ENCODE data around the gene GNAI1. TPM values are rescaled to one million over a fixed set of nuclear protein-coding genes. Genes with fewer than 3 reads are reported as not detected.

GNAI1 gene
- total and polyA plus RNA-seq, 2 of the 13 experiments (the other 11 are each of a cell fraction or from before 2014, with no cell fraction given) = 3.5 to 5.7 TPM

DNA sequence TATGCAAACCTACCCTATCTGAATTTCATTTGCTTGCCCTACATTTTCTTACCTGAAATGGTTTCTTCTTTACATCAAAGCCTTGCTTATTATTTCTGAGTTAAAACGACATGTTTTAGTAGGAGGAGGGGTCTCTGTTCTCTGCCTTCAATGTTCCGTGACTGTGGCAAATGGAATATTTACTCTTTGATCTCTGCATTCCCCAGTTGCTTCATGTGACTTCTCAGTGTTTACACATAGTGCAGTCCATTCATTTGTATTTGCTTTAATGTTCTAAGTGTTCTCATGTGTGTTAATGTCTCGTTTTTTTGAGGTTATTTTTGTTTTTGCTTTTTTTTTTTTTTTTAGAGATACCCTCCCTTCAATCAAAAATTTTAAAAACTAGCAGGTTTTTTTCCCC, 75.8 kb downstream of the GNAI1 start (continued):
- TF ChIP-seq, protein P1, sequence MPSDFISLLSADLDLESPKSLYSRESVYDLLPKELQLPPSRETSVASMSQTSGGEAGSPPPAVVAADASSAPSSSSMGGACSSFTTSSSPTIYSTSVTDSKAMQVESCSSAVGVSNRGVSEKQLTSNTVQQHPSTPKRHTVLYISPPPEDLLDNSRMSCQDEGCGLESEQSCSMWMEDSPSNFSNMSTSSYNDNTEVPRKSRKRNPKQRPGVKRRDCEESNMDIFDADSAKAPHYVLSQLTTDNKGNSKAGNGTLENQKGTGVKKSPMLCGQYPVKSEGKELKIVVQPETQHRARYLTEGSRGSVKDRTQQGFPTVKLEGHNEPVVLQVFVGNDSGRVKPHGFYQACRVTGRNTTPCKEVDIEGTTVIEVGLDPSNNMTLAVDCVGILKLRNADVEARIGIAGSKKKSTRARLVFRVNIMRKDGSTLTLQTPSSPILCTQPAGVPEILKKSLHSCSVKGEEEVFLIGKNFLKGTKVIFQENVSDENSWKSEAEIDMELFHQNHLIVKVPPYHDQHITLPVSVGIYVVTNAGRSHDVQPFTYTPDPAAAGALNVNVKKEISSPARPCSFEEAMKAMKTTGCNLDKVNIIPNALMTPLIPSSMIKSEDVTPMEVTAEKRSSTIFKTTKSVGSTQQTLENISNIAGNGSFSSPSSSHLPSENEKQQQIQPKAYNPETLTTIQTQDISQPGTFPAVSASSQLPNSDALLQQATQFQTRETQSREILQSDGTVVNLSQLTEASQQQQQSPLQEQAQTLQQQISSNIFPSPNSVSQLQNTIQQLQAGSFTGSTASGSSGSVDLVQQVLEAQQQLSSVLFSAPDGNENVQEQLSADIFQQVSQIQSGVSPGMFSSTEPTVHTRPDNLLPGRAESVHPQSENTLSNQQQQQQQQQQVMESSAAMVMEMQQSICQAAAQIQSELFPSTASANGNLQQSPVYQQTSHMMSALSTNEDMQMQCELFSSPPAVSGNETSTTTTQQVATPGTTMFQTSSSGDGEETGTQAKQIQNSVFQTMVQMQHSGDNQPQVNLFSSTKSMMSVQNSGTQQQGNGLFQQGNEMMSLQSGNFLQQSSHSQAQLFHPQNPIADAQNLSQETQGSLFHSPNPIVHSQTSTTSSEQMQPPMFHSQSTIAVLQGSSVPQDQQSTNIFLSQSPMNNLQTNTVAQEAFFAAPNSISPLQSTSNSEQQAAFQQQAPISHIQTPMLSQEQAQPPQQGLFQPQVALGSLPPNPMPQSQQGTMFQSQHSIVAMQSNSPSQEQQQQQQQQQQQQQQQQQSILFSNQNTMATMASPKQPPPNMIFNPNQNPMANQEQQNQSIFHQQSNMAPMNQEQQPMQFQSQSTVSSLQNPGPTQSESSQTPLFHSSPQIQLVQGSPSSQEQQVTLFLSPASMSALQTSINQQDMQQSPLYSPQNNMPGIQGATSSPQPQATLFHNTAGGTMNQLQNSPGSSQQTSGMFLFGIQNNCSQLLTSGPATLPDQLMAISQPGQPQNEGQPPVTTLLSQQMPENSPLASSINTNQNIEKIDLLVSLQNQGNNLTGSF (CRISPR knock-in tag; IDR thresholded peaks at IDR 0.05) = no peak
- TF ChIP-seq, protein P2, sequence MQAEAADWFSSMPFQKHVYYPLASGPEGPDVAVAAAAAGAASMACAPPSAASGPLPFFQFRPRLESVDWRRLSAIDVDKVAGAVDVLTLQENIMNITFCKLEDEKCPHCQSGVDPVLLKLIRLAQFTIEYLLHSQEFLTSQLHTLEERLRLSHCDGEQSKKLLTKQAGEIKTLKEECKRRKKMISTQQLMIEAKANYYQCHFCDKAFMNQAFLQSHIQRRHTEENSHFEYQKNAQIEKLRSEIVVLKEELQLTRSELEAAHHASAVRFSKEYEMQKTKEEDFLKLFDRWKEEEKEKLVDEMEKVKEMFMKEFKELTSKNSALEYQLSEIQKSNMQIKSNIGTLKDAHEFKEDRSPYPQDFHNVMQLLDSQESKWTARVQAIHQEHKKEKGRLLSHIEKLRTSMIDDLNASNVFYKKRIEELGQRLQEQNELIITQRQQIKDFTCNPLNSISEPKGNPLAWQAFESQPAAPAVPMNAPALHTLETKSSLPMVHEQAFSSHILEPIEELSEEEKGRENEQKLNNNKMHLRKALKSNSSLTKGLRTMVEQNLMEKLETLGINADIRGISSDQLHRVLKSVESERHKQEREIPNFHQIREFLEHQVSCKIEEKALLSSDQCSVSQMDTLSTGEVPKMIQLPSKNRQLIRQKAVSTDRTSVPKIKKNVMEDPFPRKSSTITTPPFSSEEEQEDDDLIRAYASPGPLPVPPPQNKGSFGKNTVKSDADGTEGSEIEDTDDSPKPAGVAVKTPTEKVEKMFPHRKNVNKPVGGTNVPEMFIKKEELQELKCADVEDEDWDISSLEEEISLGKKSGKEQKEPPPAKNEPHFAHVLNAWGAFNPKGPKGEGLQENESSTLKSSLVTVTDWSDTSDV (CRISPR knock-in tag; IDR thresholded peaks at IDR 0.05) = no peak
- TF ChIP-seq CREM (IDR thresholded peaks at IDR 0.05) = peak; percentile 66
- TF ChIP-seq CREM (CRISPR knock-in tag; IDR thresholded peaks at IDR 0.05) = no peak
- TF ChIP-seq MED13 (CRISPR knock-in tag; IDR thresholded peaks at IDR 0.05) = no peak
- TF ChIP-seq SAP130 (CRISPR knock-in tag; IDR thresholded peaks at IDR 0.05; ENCODE audit: low read depth) = peak; percentile 74
- TF ChIP-seq MBD4 (IDR thresholded peaks at IDR 0.05; ENCODE audit: borderline replicate concordance, low read length) = peak; percentile 91; the same call in 1 of the 2 replicates
- no peak for TF ChIP-seq HIVEP1 (CRISPR knock-in tag; IDR thresholded peaks at IDR 0.05)
- TF ChIP-seq XBP1 (CRISPR knock-in tag; IDR thresholded peaks at IDR 0.05) = no peak
- TF ChIP-seq NR1H2 (CRISPR knock-in tag; IDR thresholded peaks at IDR 0.05; ENCODE audit: borderline replicate concordance, low read depth) = no peak
- 0 out of 2 replicates have a peak, but pooled peaks have one; percentile 27 for TF ChIP-seq KDM1A (CRISPR knock-in tag; IDR thresholded peaks at IDR 0.05)
- peak; percentile 69 for TF ChIP-seq TARDBP (CRISPR knock-in tag; IDR thresholded peaks at IDR 0.05)
- TF ChIP-seq ZBTB1 (CRISPR knock-in tag; IDR thresholded peaks at IDR 0.05; ENCODE audit: borderline replicate concordance) = no peak
- TF ChIP-seq NCOA5 (CRISPR knock-in tag; IDR thresholded peaks at IDR 0.05) = no peak
- peak; percentile 72; the same call in 1 of the 2 replicates for TF ChIP-seq FOXK1 (CRISPR knock-in tag; IDR thresholded peaks at IDR 0.05; ENCODE audit: borderline replicate concordance, low read depth)
- no peak for TF ChIP-seq STAG1 (CRISPR knock-in tag; IDR thresholded peaks at IDR 0.05)
- TF ChIP-seq TBX2 (CRISPR knock-in tag; IDR thresholded peaks at IDR 0.05; ENCODE audit: borderline replicate concordance) = peak; percentile 45; the same call in 1 of the 2 replicates
- peak; percentile 36; the same call in 1 of the 2 replicates for TF ChIP-seq THAP11 (CRISPR knock-in tag; IDR thresholded peaks at IDR 0.05)
- TF ChIP-seq ZNF451 (CRISPR knock-in tag; IDR thresholded peaks at IDR 0.05) = no peak
- TF ChIP-seq ZNF343 (CRISPR knock-in tag; IDR thresholded peaks at IDR 0.05) = no peak
- TF ChIP-seq, protein P3, sequence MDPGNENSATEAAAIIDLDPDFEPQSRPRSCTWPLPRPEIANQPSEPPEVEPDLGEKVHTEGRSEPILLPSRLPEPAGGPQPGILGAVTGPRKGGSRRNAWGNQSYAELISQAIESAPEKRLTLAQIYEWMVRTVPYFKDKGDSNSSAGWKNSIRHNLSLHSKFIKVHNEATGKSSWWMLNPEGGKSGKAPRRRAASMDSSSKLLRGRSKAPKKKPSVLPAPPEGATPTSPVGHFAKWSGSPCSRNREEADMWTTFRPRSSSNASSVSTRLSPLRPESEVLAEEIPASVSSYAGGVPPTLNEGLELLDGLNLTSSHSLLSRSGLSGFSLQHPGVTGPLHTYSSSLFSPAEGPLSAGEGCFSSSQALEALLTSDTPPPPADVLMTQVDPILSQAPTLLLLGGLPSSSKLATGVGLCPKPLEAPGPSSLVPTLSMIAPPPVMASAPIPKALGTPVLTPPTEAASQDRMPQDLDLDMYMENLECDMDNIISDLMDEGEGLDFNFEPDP (CRISPR knock-in tag; conservative IDR thresholded peaks at IDR 0.05) = no peak
- peak; percentile 61 for TF ChIP-seq TCF7L2 (IDR thresholded peaks at IDR 0.05; ENCODE audit: low read depth, low read length)
- TF ChIP-seq RBM39 (IDR thresholded peaks at IDR 0.05; ENCODE audit: low read depth, low read length, poor library complexity, severe bottlenecking) = no peak
- TF ChIP-seq ZKSCAN8 (CRISPR knock-in tag; IDR thresholded peaks at IDR 0.05; ENCODE audit: borderline replicate concordance) = peak; percentile 61; the same call in 1 of the 2 replicates
- peak; percentile 78; the same call in 1 of the 2 replicates for TF ChIP-seq KLF11 (CRISPR knock-in tag; IDR thresholded peaks at IDR 0.05)
